Measurements from ENCODE around the gene OR51T1.

DNA sequence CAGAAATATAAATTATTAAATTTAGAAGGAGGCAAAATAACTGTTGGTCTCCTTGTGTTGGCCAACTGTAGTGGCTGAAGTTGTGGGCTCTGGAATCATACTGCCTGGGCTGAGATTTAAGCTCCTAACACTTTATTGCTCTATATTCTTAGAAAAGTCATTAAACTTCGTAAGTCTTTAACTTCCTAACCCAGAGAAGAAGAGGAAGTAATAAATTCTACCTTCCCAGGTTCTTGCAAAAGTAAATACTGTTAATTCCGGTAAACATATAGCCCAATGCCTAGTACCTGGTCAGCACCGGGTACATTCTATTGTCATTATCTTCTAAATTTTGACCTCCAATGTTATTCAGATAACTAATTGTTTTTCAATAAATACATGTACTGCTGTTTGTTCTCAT is 4.5 kb downstream of the OR51T1 start:
- TF ChIP-seq, protein P1, sequence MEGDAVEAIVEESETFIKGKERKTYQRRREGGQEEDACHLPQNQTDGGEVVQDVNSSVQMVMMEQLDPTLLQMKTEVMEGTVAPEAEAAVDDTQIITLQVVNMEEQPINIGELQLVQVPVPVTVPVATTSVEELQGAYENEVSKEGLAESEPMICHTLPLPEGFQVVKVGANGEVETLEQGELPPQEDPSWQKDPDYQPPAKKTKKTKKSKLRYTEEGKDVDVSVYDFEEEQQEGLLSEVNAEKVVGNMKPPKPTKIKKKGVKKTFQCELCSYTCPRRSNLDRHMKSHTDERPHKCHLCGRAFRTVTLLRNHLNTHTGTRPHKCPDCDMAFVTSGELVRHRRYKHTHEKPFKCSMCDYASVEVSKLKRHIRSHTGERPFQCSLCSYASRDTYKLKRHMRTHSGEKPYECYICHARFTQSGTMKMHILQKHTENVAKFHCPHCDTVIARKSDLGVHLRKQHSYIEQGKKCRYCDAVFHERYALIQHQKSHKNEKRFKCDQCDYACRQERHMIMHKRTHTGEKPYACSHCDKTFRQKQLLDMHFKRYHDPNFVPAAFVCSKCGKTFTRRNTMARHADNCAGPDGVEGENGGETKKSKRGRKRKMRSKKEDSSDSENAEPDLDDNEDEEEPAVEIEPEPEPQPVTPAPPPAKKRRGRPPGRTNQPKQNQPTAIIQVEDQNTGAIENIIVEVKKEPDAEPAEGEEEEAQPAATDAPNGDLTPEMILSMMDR (IDR thresholded peaks at IDR 0.05; ENCODE audit: insufficient read depth, low read length, poor library complexity, severe bottlenecking): no peak
- no peak for TF ChIP-seq EZH2phosphoT487 (conservative IDR thresholded peaks at IDR 0.05; ENCODE audit: low read length)

Data from SU-DHL-6 (cell line).